Measurements from ENCODE around the gene PRKX. TPM values are rescaled to one million over a fixed set of nuclear protein-coding genes. Genes with fewer than 3 reads are reported as not detected.
"Not testable (repeated sequence)": the region's sequence is repeated elsewhere in the genome, so short reads cannot be mapped to it uniquely, and the experiment has no call there.

PRKX gene
- total RNA-seq, 2 experiments from 2014 or later: 89.5 to 90.9 TPM

- Mint-ChIP-seq H3K27me3 (no peaks in the 10 kb centered on the region), H3K4me1 (ENCODE audit: low read depth) (peaks cover 14% of the 10 kb centered on the region), H3K36me3 (no peaks in the 10 kb centered on the region), H3K27ac (no peak overlapping the region), H3K9me3 (no peaks in the 10 kb centered on the region), H3K4me3 (no peak overlapping the region)
- no peak for DNase-seq
- intact Hi-C loops (cut with micrococcal nuclease): no loop called here
- POLR2A ChIA-PET: no interaction called here
- CTCF ChIA-PET: no interaction called here
These were observed 128.9 kb downstream of the PRKX start for GRCh38 chrX:3584415-3584996.

GRCh38 chrX:3582451-3582850 is 131.0 kb downstream of the PRKX start:
- intact Hi-C loops (cut with micrococcal nuclease): no loop called here
- Mint-ChIP-seq H3K4me1 (ENCODE audit: low read depth) (peaks cover 10% of the 10 kb centered on the region), H3K9me3 (no peaks in the 10 kb centered on the region), H3K27ac (no peak overlapping the region), H3K4me3 (no peak overlapping the region), H3K27me3 (no peaks in the 10 kb centered on the region), H3K36me3 (no peaks in the 10 kb centered on the region)
- POLR2A ChIA-PET: no interaction called here
- no peak for DNase-seq
- CTCF ChIA-PET: no interaction called here

- Mint-ChIP-seq H3K27ac (no peak overlapping the region), H3K4me1 (ENCODE audit: low read depth) (peaks cover 9% of the 10 kb centered on the region), H3K27me3 (no peaks in the 10 kb centered on the region), H3K36me3 (no peaks in the 10 kb centered on the region), H3K9me3 (no peaks in the 10 kb centered on the region), H3K4me3 (no peak overlapping the region)
- no peak for DNase-seq
- POLR2A ChIA-PET: no interaction called here
- CTCF ChIA-PET: no interaction called here
- intact Hi-C loops (cut with micrococcal nuclease): no loop called here
These were observed 131.8 kb downstream of the PRKX start for GRCh38 chrX:3581609-3582108.

GRCh38 chrX:3577551-3577950 is 135.9 kb downstream of the PRKX start:
- no peak overlapping the region for H3K4me3 Mint-ChIP-seq
- no peaks in the 10 kb centered on the region for H3K4me1 Mint-ChIP-seq (ENCODE audit: low read depth)
- CTCF ChIA-PET: no interaction called here
- no peak overlapping the region for H3K27ac Mint-ChIP-seq
- H3K27me3 Mint-ChIP-seq: no peaks in the 10 kb centered on the region
- no peaks in the 10 kb centered on the region for H3K9me3 Mint-ChIP-seq
- no peaks in the 10 kb centered on the region for H3K36me3 Mint-ChIP-seq
- POLR2A ChIA-PET: no interaction called here
- DNase-seq: no peak
- intact Hi-C loops (cut with micrococcal nuclease): no loop called here

GRCh38 chrX:3576886-3577501 is 136.5 kb downstream of the PRKX start:
- Mint-ChIP-seq H3K9me3 (no peaks in the 10 kb centered on the region), H3K4me3 (no peak overlapping the region), H3K27ac (no peak overlapping the region), H3K36me3 (no peaks in the 10 kb centered on the region), H3K4me1 (ENCODE audit: low read depth) (no peaks in the 10 kb centered on the region), H3K27me3 (no peaks in the 10 kb centered on the region)
- no peak for DNase-seq
- intact Hi-C loops (cut with micrococcal nuclease): no loop called here
- ChIA-PET POLR2A (no interaction called here), CTCF (no interaction called here)

GRCh38 chrX:3567686-3568085 is 145.8 kb downstream of the PRKX start:
- CTCF ChIA-PET: no interaction called here
- H3K4me1 Mint-ChIP-seq (ENCODE audit: low read depth): no peaks in the 10 kb centered on the region
- H3K27ac Mint-ChIP-seq: no peak overlapping the region
- DNase-seq: no peak
- H3K36me3 Mint-ChIP-seq: no peaks in the 10 kb centered on the region
- intact Hi-C loops (cut with micrococcal nuclease): no loop called here
- H3K27me3 Mint-ChIP-seq: no peaks in the 10 kb centered on the region
- POLR2A ChIA-PET: no interaction called here
- H3K4me3 Mint-ChIP-seq: no peak overlapping the region
- no peaks in the 10 kb centered on the region for H3K9me3 Mint-ChIP-seq

- no peaks in the 10 kb centered on the region for H3K4me1 Mint-ChIP-seq (ENCODE audit: low read depth)
These were observed 150.0 kb downstream of the PRKX start for GRCh38 chrX:3563451-3563850.

GRCh38 chrX:3560010-3560409 is 153.4 kb downstream of the PRKX start:
- H3K4me1 Mint-ChIP-seq (ENCODE audit: low read depth); DNase-seq; POLR2A ChIA-PET; H3K36me3 Mint-ChIP-seq; intact Hi-C loops (cut with micrococcal nuclease); H3K4me3 Mint-ChIP-seq; H3K9me3 Mint-ChIP-seq; H3K27me3 Mint-ChIP-seq; H3K27ac Mint-ChIP-seq; CTCF ChIA-PET: not testable (repeated sequence)

More at GRCh38 chrX:3563451-3563850, 150.0 kb downstream of the PRKX start:
- Mint-ChIP-seq H3K27ac (no peak overlapping the region), H3K27me3 (no peaks in the 10 kb centered on the region), H3K4me3 (no peak overlapping the region), H3K36me3 (no peaks in the 10 kb centered on the region), H3K9me3 (no peaks in the 10 kb centered on the region)
- CTCF ChIA-PET: no interaction called here
- POLR2A ChIA-PET: no interaction called here
- no peak for DNase-seq
- intact Hi-C loops (cut with micrococcal nuclease): no loop called here
